Measurements from ENCODE around the gene B4GALNT3. TPM values are rescaled to one million over a fixed set of nuclear protein-coding genes. Genes with fewer than 3 reads are reported as not detected.

The B4GALNT3 gene
- total RNA-seq, 1 experiment from 2014 or later, result 77.9 TPM

- no TSS peak for BruUV-seq (replicated peaks)
- Mint-ChIP-seq H3K27me3 (ENCODE audit: insufficient read depth, unreplicated experiment) (no peaks in the 10 kb centered on the region), H3K9me3 (ENCODE audit: unreplicated experiment) (no peaks in the 10 kb centered on the region), H3K36me3 (ENCODE audit: insufficient read depth, unreplicated experiment) (peaks cover 24% of the 10 kb centered on the region), H3K4me1 (ENCODE audit: low read depth, unreplicated experiment) (peaks cover 33% of the 10 kb centered on the region), H3K27ac (ENCODE audit: unreplicated experiment) (peak overlapping the region; percentile 13), H3K4me3 (ENCODE audit: unreplicated experiment) (no peak overlapping the region)
- ChIA-PET POLR2A (no interaction called here), CTCF (no interaction called here)
- TF ChIP-seq CTCF (IDR thresholded peaks at IDR 0.05; ENCODE audit: insufficient read depth in 1 of 2, low read depth in 1 of 2, low read length in 1 of 2, severe bottlenecking in 1 of 2, unreplicated experiment in 1 of 2), result no peak
- no peaks in the 10 kb centered on the region for H3K27me3 ChIP-seq (replicated peaks; ENCODE audit: control insufficient read depth, insufficient read depth, low read length)
- H3K4me1 ChIP-seq, result peaks cover 56% of the 10 kb centered on the region
- intact Hi-C loops (cut with micrococcal nuclease; ENCODE audit: unreplicated experiment), result loop anchor here (10.0 kb wide), 1 partner anchor 522 kb away; no protein-coding TSS in a partner anchor
- DNase-seq, result peak in 1 of 2 experiments; percentile 28
- H3K4me3 ChIP-seq (ENCODE audit: low read depth, low read length), result no peak overlapping the region
- H3K9me3 ChIP-seq, result no peaks in the 10 kb centered on the region
- H3K36me3 ChIP-seq (ENCODE audit: control insufficient read depth, insufficient read depth, low read length), result no peaks in the 10 kb centered on the region
Observed at GRCh38 chr12:573232-573631, 113.5 kb downstream of the B4GALNT3 start.

DNA sequence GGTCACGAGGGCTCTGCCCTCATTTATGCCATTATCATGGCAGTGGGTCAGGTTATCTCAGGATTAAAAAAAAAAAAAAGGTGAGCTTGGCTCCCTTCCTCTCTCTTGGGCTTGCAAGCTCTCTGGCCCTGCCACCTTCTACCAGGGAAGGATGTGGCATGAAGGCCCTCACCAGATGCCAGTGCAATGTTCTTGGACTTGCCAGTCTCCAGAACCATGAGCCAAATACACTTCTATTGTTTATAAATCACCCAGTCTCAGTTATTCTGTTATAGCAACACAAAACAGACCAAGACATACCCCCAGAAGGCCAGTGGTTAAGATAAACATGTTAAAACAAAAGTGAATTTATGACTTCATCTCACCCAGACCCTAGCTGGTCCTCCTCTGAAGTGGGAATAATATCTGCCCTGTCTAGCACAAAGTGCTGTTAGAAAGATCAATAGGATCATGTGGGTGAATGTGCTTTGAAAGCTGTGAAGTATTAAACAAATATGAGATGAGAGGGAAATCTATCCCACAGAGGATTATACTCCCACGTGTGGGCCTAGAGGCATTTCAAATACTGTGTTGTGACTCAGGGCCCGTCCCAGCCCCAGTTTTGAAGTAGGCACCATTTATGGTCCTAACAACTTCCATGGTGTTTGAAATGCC, 114.9 kb downstream of the B4GALNT3 start:
- H3K27ac Mint-ChIP-seq (ENCODE audit: unreplicated experiment), result peak overlapping the region; percentile 67
- H3K36me3 Mint-ChIP-seq (ENCODE audit: insufficient read depth, unreplicated experiment), result peaks cover 24% of the 10 kb centered on the region
- Histone ChIP-seq H3K36me3 (ENCODE audit: control insufficient read depth, insufficient read depth, low read length) (no peaks in the 10 kb centered on the region), H3K9me3 (no peaks in the 10 kb centered on the region), H3K4me1 (peaks cover 56% of the 10 kb centered on the region), H3K4me3 (ENCODE audit: low read depth, low read length) (no peak overlapping the region), H3K27me3 (replicated peaks; ENCODE audit: control insufficient read depth, insufficient read depth, low read length) (no peaks in the 10 kb centered on the region)
- intact Hi-C loops (cut with micrococcal nuclease; ENCODE audit: unreplicated experiment), result loop anchor here (10.0 kb wide), 1 partner anchor 520 kb away; no protein-coding TSS in a partner anchor
- ChIA-PET CTCF (interaction anchor here (0.7 to 2.7 kb wide), 4 partner anchors 151 to 519 kb away, joined by 3 to 80 read pairs (median 6); partner anchors contain the start of gene WNK1), POLR2A (interaction anchor here (0.6 kb wide), 1 partner anchor 37 kb away, joined by 3 read pairs; no protein-coding TSS in a partner anchor)
- H3K9me3 Mint-ChIP-seq (ENCODE audit: unreplicated experiment), result no peaks in the 10 kb centered on the region
- no peaks in the 10 kb centered on the region for H3K27me3 Mint-ChIP-seq (ENCODE audit: insufficient read depth, unreplicated experiment)
- peak in 1 of 2 experiments; percentile 19 for DNase-seq
- TF ChIP-seq CTCF (IDR thresholded peaks at IDR 0.05; ENCODE audit: insufficient read depth in 1 of 2, low read depth in 1 of 2, low read length in 1 of 2, severe bottlenecking in 1 of 2, unreplicated experiment in 1 of 2), result no peak
- H3K4me1 Mint-ChIP-seq (ENCODE audit: low read depth, unreplicated experiment), result peaks cover 36% of the 10 kb centered on the region
- no peak overlapping the region for H3K4me3 Mint-ChIP-seq (ENCODE audit: unreplicated experiment)
- no TSS peak for BruUV-seq (replicated peaks)

DNA sequence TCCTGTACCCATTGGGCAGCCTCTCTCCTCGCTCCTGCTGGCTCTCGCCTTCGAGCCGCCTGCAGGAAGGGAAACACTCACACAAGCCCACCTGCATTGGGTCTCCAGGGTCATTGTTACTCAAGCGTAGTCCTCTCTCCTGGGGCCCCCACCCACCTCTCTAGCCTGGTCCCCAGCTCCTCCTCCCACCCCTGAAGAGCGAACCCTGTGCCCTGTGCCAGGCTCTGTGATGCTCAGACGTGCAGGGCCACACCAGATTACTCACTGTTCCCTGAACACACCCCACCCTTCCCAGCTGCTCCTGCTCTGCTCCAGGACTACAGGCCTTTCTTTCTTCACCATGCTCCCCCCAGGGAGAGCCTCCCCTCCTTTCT, 115.4 kb downstream of the B4GALNT3 start:
- Mint-ChIP-seq H3K9me3 (ENCODE audit: unreplicated experiment) (no peaks in the 10 kb centered on the region), H3K36me3 (ENCODE audit: insufficient read depth, unreplicated experiment) (peaks cover 24% of the 10 kb centered on the region), H3K4me1 (ENCODE audit: low read depth, unreplicated experiment) (peaks cover 40% of the 10 kb centered on the region), H3K27ac (ENCODE audit: unreplicated experiment) (peak overlapping the region; percentile 67), H3K27me3 (ENCODE audit: insufficient read depth, unreplicated experiment) (no peaks in the 10 kb centered on the region), H3K4me3 (ENCODE audit: unreplicated experiment) (no peak overlapping the region)
- Histone ChIP-seq H3K27me3 (replicated peaks; ENCODE audit: control insufficient read depth, insufficient read depth, low read length) (no peaks in the 10 kb centered on the region), H3K4me3 (ENCODE audit: low read depth, low read length) (no peak overlapping the region), H3K36me3 (ENCODE audit: control insufficient read depth, insufficient read depth, low read length) (no peaks in the 10 kb centered on the region), H3K4me1 (peaks cover 57% of the 10 kb centered on the region), H3K9me3 (no peaks in the 10 kb centered on the region)
- BruUV-seq (replicated peaks), result no TSS peak
- ChIA-PET POLR2A (interaction anchor here (1.6 kb wide), 1 partner anchor 176 kb away, joined by 13 read pairs; the partner anchor contains the start of gene WNK1), CTCF (interaction anchor here (0.9 to 2.7 kb wide), 10 partner anchors 18 to 518 kb away, joined by 3 to 80 read pairs (median 6); partner anchors contain the start of genes RAD52 and WNK1)
- DNase-seq, result peak in 1 of 2 experiments; percentile 35
- TF ChIP-seq CTCF (IDR thresholded peaks at IDR 0.05; ENCODE audit: insufficient read depth in 1 of 2, low read depth in 1 of 2, low read length in 1 of 2, severe bottlenecking in 1 of 2, unreplicated experiment in 1 of 2), result no peak
- intact Hi-C loops (cut with micrococcal nuclease; ENCODE audit: unreplicated experiment), result loop anchor here (10.0 kb wide), 1 partner anchor 520 kb away; no protein-coding TSS in a partner anchor
